LNCaP clone FGC (cell line): ENCODE measurements around the gene GNPTG.
A peak's percentile ranks its signal among the peaks of the same experiment; 100 is the strongest.

Experiments used
- DNase-seq: peaks from one replicate; pipeline ENCODE4 v3.0.0-alpha.2; 2011; ENCODE audit warnings: low read depth
- H3K4me3 ChIP-seq: 2 replicates; pipeline ENCODE4 v1.5.1; 2011; ENCODE audit warnings: mild to moderate bottlenecking, low read depth, low read length, control low read depth
- CTCF ChIP-seq: IDR thresholded peaks from 2 replicates; pipeline ENCODE4 v1.5.1; 2012; ENCODE audit warnings: mild to moderate bottlenecking; ENCODE audit not compliant: control insufficient read depth, insufficient read depth; ENCODE audit errors: extremely low read depth

GNPTG gene

GRCh38 chr16:1334739-1335138 is 17.0 kb upstream of the GNPTG start:
- DNase-seq = no peak
- no peak overlapping the region for H3K4me3 ChIP-seq
- TF ChIP-seq CTCF = no peak

GRCh38 chr16:1335211-1335971 is 16.3 kb upstream of the GNPTG start:
- DNase-seq = no peak
- no peak for TF ChIP-seq CTCF
- H3K4me3 ChIP-seq = no peak overlapping the region

GRCh38 chr16:1335996-1336395 is 15.7 kb upstream of the GNPTG start:
- H3K4me3 ChIP-seq = no peak overlapping the region
- DNase-seq = no peak
- TF ChIP-seq CTCF = no peak

- DNase-seq = no peak
- H3K4me3 ChIP-seq = no peak overlapping the region
- no peak for TF ChIP-seq CTCF
Observed at GRCh38 chr16:1336619-1337018, 15.1 kb upstream of the GNPTG start.

GRCh38 chr16:1337486-1337885 is 14.2 kb upstream of the GNPTG start:
- no peak for DNase-seq
- no peak for TF ChIP-seq CTCF
- H3K4me3 ChIP-seq = no peak overlapping the region

GRCh38 chr16:1338119-1338730 is 13.5 kb upstream of the GNPTG start:
- TF ChIP-seq CTCF = peak; percentile 58
- DNase-seq = no peak
- no peak overlapping the region for H3K4me3 ChIP-seq
